A549 (cell line): ENCODE results near the gene SOS2. TPM values are rescaled to one million over a fixed set of nuclear protein-coding genes. Genes with fewer than 3 reads are reported as not detected.
A peak's percentile ranks its signal among the peaks of the same experiment; 100 is the strongest.

Experiments
- ATAC-seq, 2 experiments: fragments of 200-7000 bp in 1 of 2; fragments of >200 bp in 1 of 2; cut with Nextera tagmentation in 1 of 2; cut with Tn5 transposase in 1 of 2; 3 replicates each; pipeline versions ENCODE4 v1.8.0 to v1.9.1; 2018 to 2020; ENCODE audit warnings: mild to moderate bottlenecking in 1 of 2, moderate library complexity in 1 of 2
- CTCF ChIA-PET: fragments of 300-600 bp; sonication (Branson Sonifier 250); formaldehyde crosslinking; extraction: SDS; loops from one replicate; lab custom pipeline; 2021; ENCODE audit warnings: antibody characterized with exemption, inconsistent platforms; lab: Yijun Ruan, JAX
- POLR2A ChIA-PET: fragments of 350-600 bp; formaldehyde crosslinking; extraction: SDS; loops from one replicate; lab custom pipeline; 2021; ENCODE audit warnings: antibody characterized with exemption, inconsistent platforms; lab: Yijun Ruan, JAX
- DNase-seq, 2 experiments: peaks; one replicate each; pipeline versions ENCODE4 v3.0.0 to v3.0.0-alpha.2; 2011 to 2016; ENCODE audit warnings: low read depth in 1 of 2, low spot score in 1 of 2
- FAIRE-seq: peaks from 2 replicates; lab custom pipeline; 2011; peaks lifted over from hg19 to GRCh38; lab: Jason Lieb, UNC
- H3K27ac ChIP-seq, 2 experiments: fragments of >200 bp; sonication (Bioruptor Twin); formaldehyde crosslinking; 3 replicates each; pipeline ENCODE4 v1.5.1; 2016 to 2017
- H3K4me1 ChIP-seq: fragments of >200 bp; sonication (Bioruptor Twin); formaldehyde crosslinking; 3 replicates; pipeline ENCODE4 v1.6.1; 2016
- H3K4me2 ChIP-seq: fragments of >200 bp; sonication (Bioruptor Twin); formaldehyde crosslinking; 3 replicates; pipeline ENCODE4 v1.6.1; 2016
- H3K4me3 ChIP-seq: fragments of >200 bp; sonication (Bioruptor Twin); formaldehyde crosslinking; 3 replicates; pipeline ENCODE4 v1.5.1; 2016
- H3K9me3 ChIP-seq: fragments of >200 bp; sonication (Bioruptor Twin); formaldehyde crosslinking; 3 replicates; pipeline ENCODE4 v1.6.1; 2016
- BCL3 ChIP-seq: fragments of >200 bp; sonication (Bioruptor Twin); formaldehyde crosslinking; IDR thresholded peaks from 3 replicates; pipeline ENCODE4 v1.6.1; 2016
- BHLHE40 ChIP-seq: IDR thresholded peaks from 2 replicates; pipeline ENCODE4 v1.6.1; 2012; ENCODE audit warnings: low read depth, low read length, inconsistent platforms
- CBX2 ChIP-seq: fragments of 200-600 bp; sonication (generic); IDR thresholded peaks from 2 replicates; pipeline ENCODE4 v1.6.1; 2016; ENCODE audit warnings: low read depth, mild to moderate bottlenecking, borderline replicate concordance
- CHD2 ChIP-seq: fragments of 150-350 bp; IDR thresholded peaks from 2 replicates; pipeline ENCODE4 v1.6.1; 2014; ENCODE audit warnings: low read length; ENCODE audit not compliant: partially characterized antibody
- CTCF ChIP-seq: fragments of >200 bp; sonication (Bioruptor Twin); formaldehyde crosslinking; IDR thresholded peaks from 3 replicates; pipeline ENCODE4 v1.5.1; 2016
- EHMT2 ChIP-seq: fragments of 200-600 bp; sonication (generic); IDR thresholded peaks from 2 replicates; pipeline ENCODE4 v1.6.1; 2016; ENCODE audit warnings: antibody characterized with exemption, low read depth, mild to moderate bottlenecking, moderate library complexity
- FOSL2 ChIP-seq, 2 experiments: fragments of 450-650 bp in 1 of 2; fragments of >200 bp in 1 of 2; sonication (Bioruptor Twin) in 1 of 2; formaldehyde crosslinking; IDR thresholded peaks; 2 replicates each; pipeline versions ENCODE4 v1.5.0 to v1.6.1; 2016 to 2020; ENCODE audit warnings: mild to moderate bottlenecking in 1 of 2, moderate library complexity in 1 of 2
- KDM1A ChIP-seq: fragments of 200-600 bp; sonication (generic); IDR thresholded peaks from 2 replicates; pipeline ENCODE4 v1.6.1; 2016; ENCODE audit warnings: low read depth, mild to moderate bottlenecking
- NPAS2 ChIP-seq: fragments of 250-450 bp; sonication (Bioruptor Pico); IDR thresholded peaks from 2 replicates; pipeline ENCODE4 v1.8.0; 2022; ENCODE audit warnings: mild to moderate bottlenecking, moderate library complexity, borderline replicate concordance
- RAD21 ChIP-seq, 2 experiments: fragments of >200 bp in 1 of 2; sonication (Bioruptor Twin) in 1 of 2; formaldehyde crosslinking in 1 of 2; IDR thresholded peaks in 1 of 2; conservative IDR thresholded peaks in 1 of 2; 2 replicates in 1 of 2; 3 replicates in 1 of 2; pipeline ENCODE4 v1.6.1; 2012 to 2018; ENCODE audit warnings: inconsistent platforms in 1 of 2
- SMC3 ChIP-seq: fragments of >200 bp; sonication (Bioruptor Twin); formaldehyde crosslinking; IDR thresholded peaks from 3 replicates; pipeline ENCODE4 v1.6.1; 2018; ENCODE audit warnings: inconsistent platforms
- WGBS: methylation state at CpG from one replicate; pipeline ENCODE4 v1.1.6; 2017; ENCODE audit errors: missing lambda C conversion rate; 5-methylcytosine and 5-hydroxymethylcytosine counted together
- polyA plus RNA-seq, 4 experiments: library from polyadenylated mRNA; depleted of rRNA in 3 of 4; stranded (reverse); fragments of >200 nt; fragmentation: RNase III in 1 of 4; extraction: RNeasy Plus Mini Kit Qiagen cat#74134 plus additional on column Dnase treatment in 1 of 4; gene quantifications; 2 replicates in 3 of 4; 3 replicates in 1 of 4; pipeline ENCODE4 v1.2.3, GENCODE V29; 2011 to 2017
- small RNA-seq, 6 experiments: library from RNA; depleted of rRNA; stranded (forward); fragments of <200 nt; gene quantifications; one replicate each; pipeline ENCODE3, GENCODE V24; 2012

SOS2 gene
- polyA plus RNA-seq, 2 of the 4 experiments (the other 2 are of a cell fraction) = 9.6 to 23.0 TPM

GRCh38 chr14:50068496-50068895 is 162.9 kb downstream of the SOS2 start:
- Histone ChIP-seq H3K4me3 (no peak overlapping the region), H3K4me2 (no peak overlapping the region), H3K27ac (no peak overlapping the region; a peak in 1 of 6 replicates), H3K4me1 (peaks cover 10% of the 10 kb centered on the region; the same call in 2 of the 3 replicates), H3K9me3 (peaks cover 10% of the 10 kb centered on the region; the same call in 2 of the 3 replicates)
- CTCF ChIA-PET = interaction anchor here (1.2 to 4.9 kb wide), 5 partner anchors 19 to 207 kb away, joined by 4 to 18 read pairs (median 4); no protein-coding TSS in a partner anchor
- DNase-seq (no peak), FAIRE-seq (no peak), ATAC-seq (no peak)
- TF ChIP-seq KDM1A (no peak), CHD2 (no peak), CTCF (no peak), EHMT2 (no peak), NPAS2 (CRISPR knock-in tag) (no peak), BHLHE40 (no peak), BCL3 (no peak)
- WGBS = 91% methylated on average over 7 of the region's 7 CpGs
- POLR2A ChIA-PET = no interaction called here

- DNase-seq (peak; percentile 40 to 79), FAIRE-seq (no peak), ATAC-seq (peak; percentile 82 to 87)
- 73% methylated on average over 8 of the region's 8 CpGs for WGBS
- TF ChIP-seq FOSL2 (IDR thresholded peaks at IDR 0.05) (no peak), FOSL2 (CRISPR knock-in tag; IDR thresholded peaks at IDR 0.05) (0 out of 2 replicates have a peak, but pooled peaks have one; percentile 9), KDM1A (no peak), CBX2 (no peak), RAD21 (conservative IDR thresholded peaks at IDR 0.05 in 1 of 2, IDR thresholded peaks at IDR 0.05 in 1 of 2) (0 out of 5 replicates have a peak, but pooled peaks of 1 of the 2 experiments have one; percentile 10), SMC3 (no peak; the same call in 2 of the 3 replicates)
- Histone ChIP-seq H3K4me3 (no peak overlapping the region), H3K4me1 (peaks cover 16% of the 10 kb centered on the region), H3K9me3 (peaks cover 10% of the 10 kb centered on the region; the same call in 2 of the 3 replicates), H3K4me2 (peak overlapping the region; percentile 31; the same call in 1 of the 3 replicates), H3K27ac (peak overlapping the region; percentile 46 to 63; a peak in 5 of 6 replicates)
- ChIA-PET CTCF (interaction anchor here (1.2 to 4.9 kb wide), 5 partner anchors 19 to 206 kb away, joined by 4 to 18 read pairs (median 4); no protein-coding TSS in a partner anchor), POLR2A (no interaction called here)
Observed at GRCh38 chr14:50067723-50068495, 163.5 kb downstream of the SOS2 start.

Small RNAs within 50 kb of the gene (small RNA-seq; reads per million reads assigned to genes)
- 0 reads per million in 6 experiments for gene RF00019

Other genes starting within 250 kb of the SOS2 start
- 9.8 and 12.2 TPM in 2 replicates for gene VCPKMT, start 115.0 kb downstream of the SOS2 start, polyA plus RNA-seq (2011; rRNA removed)
- 7.8 to 8.0 TPM (median 8.0 TPM) in 3 replicates for gene VCPKMT, start 115.0 kb downstream of the SOS2 start, polyA plus RNA-seq (2017; fragmentation: RNase III; extraction: RNeasy Plus Mini Kit Qiagen cat#74134 plus additional on column Dnase treatment)
- 12.6 and 14.5 TPM in 2 replicates for gene L2HGDH, start 80.7 kb upstream of the SOS2 start, polyA plus RNA-seq (2011; rRNA removed)
- 17.4 to 18.1 TPM (median 18.0 TPM) in 3 replicates for gene L2HGDH, start 80.7 kb upstream of the SOS2 start, polyA plus RNA-seq (2017; fragmentation: RNase III; extraction: RNeasy Plus Mini Kit Qiagen cat#74134 plus additional on column Dnase treatment)
- gene DMAC2L, start 80.7 kb upstream of the SOS2 start, polyA plus RNA-seq (2011; rRNA removed) = 15.2 and 24.6 TPM in 2 replicates
- gene DMAC2L, start 80.7 kb upstream of the SOS2 start, polyA plus RNA-seq (2017; fragmentation: RNase III; extraction: RNeasy Plus Mini Kit Qiagen cat#74134 plus additional on column Dnase treatment) = 10.0 to 15.2 TPM (median 14.0 TPM) in 3 replicates
- 5.5 and 10.2 TPM in 2 replicates for gene CDKL1, start 165.3 kb upstream of the SOS2 start, polyA plus RNA-seq (2011; rRNA removed)
- 4.5 to 11.0 TPM (median 7.9 TPM) in 3 replicates for gene CDKL1, start 165.3 kb upstream of the SOS2 start, polyA plus RNA-seq (2017; fragmentation: RNase III; extraction: RNeasy Plus Mini Kit Qiagen cat#74134 plus additional on column Dnase treatment)